Epithelial cell of proximal tubule (primary cell): ENCODE results near the gene CNIH2. TPM values are rescaled to one million over a fixed set of nuclear protein-coding genes. Genes with fewer than 3 reads are reported as not detected.
"Not testable (repeated sequence)": the region's sequence is repeated elsewhere in the genome, so short reads cannot be mapped to it uniquely, and the experiment has no call there.

Source experiments
- DNase-seq: peaks from one replicate; pipeline ENCODE4 v3.0.0-alpha.2; 2011; ENCODE audit warnings: low read depth
- H3K4me3 ChIP-seq: 2 replicates; pipeline ENCODE4 v1.5.1; 2011; ENCODE audit warnings: low read depth, mild to moderate bottlenecking, low read length
- total RNA-seq: library from RNA; depleted of rRNA; stranded (reverse); fragments of >200 nt; gene quantifications from 2 replicates; pipeline ENCODE4 v1.2.3, GENCODE V29; 2015
- TF ChIP-seq, protein P1 (sequence below): conservative IDR thresholded peaks from 2 replicates; pipeline ENCODE4 v1.5.1; 2012; ENCODE audit warnings: low read depth, mild to moderate bottlenecking, low read length

The CNIH2 gene
- total RNA-seq, 1 donor from 2014 or later = 0.58 TPM

GRCh38 chr11:66315921-66316811 is 38.2 kb downstream of the CNIH2 start:
- no peak for DNase-seq
- TF ChIP-seq, protein P1, sequence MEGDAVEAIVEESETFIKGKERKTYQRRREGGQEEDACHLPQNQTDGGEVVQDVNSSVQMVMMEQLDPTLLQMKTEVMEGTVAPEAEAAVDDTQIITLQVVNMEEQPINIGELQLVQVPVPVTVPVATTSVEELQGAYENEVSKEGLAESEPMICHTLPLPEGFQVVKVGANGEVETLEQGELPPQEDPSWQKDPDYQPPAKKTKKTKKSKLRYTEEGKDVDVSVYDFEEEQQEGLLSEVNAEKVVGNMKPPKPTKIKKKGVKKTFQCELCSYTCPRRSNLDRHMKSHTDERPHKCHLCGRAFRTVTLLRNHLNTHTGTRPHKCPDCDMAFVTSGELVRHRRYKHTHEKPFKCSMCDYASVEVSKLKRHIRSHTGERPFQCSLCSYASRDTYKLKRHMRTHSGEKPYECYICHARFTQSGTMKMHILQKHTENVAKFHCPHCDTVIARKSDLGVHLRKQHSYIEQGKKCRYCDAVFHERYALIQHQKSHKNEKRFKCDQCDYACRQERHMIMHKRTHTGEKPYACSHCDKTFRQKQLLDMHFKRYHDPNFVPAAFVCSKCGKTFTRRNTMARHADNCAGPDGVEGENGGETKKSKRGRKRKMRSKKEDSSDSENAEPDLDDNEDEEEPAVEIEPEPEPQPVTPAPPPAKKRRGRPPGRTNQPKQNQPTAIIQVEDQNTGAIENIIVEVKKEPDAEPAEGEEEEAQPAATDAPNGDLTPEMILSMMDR = no peak
- no peak overlapping the region for H3K4me3 ChIP-seq

- no peak within 1 kb of the TSS for H3K4me3 ChIP-seq
- DNase-seq = no peak
- TF ChIP-seq, protein P1 = no peak
Measured at GRCh38 chr11:66316849-66317251, 38.9 kb downstream of the CNIH2 start, which contains the start of gene CD248. CD248 (minus strand) TSS chr11:66317044; CDS start chr11:66317027, 17 bp downstream.

- no peak for DNase-seq
- no peak overlapping the region for H3K4me3 ChIP-seq
- TF ChIP-seq, protein P1 = no peak
Measured at GRCh38 chr11:66317322-66317722, 39.3 kb downstream of the CNIH2 start.

DNA sequence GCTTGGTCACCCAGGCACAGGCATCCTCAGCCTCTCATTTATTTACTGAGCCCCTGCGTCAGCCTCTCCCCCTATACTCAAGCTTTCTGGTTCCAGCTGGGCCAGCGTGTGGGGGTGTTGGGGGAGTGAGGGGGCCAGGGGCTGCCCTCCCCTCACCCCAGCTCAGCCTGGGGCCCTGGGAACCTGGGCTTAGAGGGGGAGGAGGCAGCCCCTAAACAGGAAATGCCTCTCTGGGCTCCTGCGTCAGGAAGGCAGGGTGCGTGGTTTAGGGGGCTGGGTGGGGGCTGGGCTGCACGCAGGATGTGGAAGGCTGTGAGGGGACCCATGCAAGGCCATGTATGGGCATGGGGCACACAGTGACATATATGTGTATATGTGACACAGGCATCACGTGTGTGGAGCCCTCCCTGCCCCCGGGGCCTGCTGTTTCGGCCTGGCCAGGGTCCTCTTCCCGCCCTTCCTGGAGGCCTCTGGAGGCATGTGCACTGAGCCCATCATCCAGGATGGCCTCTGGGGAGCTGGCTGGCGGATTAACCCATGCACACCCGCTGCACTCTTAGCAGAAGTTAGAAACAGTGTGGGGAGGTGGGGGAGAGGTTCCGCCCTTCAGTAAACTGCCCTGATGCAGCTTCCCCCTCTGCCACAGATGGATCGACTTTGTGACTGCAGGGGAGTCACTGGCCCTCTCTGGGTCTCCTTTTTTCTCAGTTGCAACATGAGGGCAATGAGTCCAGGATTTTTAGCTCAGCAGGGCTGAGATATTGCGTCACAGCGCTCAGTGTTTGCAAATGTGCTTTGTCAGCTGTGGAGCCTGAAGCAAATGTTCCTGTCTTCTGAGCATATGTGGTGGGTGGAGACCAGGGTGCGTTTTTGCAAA is 40.0 kb downstream of the CNIH2 start:
- DNase-seq = peak; percentile 18
- no peak overlapping the region for H3K4me3 ChIP-seq
- TF ChIP-seq, protein P1 = no peak

- no peak for DNase-seq
- H3K4me3 ChIP-seq = no peak overlapping the region
- TF ChIP-seq, protein P1 = no peak
Measured at GRCh38 chr11:66318600-66318970, 40.6 kb downstream of the CNIH2 start.

DNA sequence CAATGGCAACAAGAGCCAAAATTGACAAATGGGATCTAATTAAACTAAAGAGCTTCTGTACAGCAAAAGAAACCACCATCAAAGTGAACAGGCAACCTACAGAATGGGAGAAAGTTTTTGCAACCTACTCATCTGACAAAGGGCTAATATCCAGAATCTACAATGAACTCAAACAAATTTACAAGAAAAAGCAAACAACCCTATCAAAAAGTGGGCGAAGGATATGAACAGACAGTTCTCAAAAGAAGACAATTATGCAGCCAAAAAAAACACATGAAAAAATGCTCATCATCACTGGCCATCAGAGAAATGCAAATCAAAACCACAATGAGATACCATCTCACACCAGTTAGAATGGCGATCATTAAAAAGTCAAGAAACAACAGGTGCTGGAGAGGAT is 42.3 kb downstream of the CNIH2 start:
- H3K4me3 ChIP-seq, DNase-seq: not testable (repeated sequence)

GRCh38 chr11:66320748-66321147 is 42.8 kb downstream of the CNIH2 start:
- not testable (repeated sequence) for H3K4me3 ChIP-seq, DNase-seq

DNA sequence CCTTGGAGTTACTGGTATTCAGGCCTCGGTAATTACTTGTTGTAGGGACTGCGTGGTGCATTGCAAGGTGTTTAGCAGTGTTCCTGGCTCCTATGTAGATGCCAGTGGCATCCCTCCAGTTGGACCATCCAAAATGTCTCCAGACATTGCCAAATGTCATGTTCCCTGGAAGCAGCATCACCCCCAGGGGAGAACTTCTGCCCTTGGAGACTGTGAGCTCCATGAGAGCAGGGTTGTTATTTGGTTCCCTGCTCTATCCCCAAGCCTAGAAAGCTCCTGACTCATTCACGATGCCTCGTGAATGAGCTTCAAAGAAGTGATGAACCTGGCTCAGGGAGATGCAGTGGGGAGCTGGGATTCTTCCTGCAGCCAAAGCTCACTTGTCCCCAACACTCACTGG is 43.6 kb downstream of the CNIH2 start:
- no peak overlapping the region for H3K4me3 ChIP-seq
- TF ChIP-seq, protein P1 = no peak
- no peak for DNase-seq
